ELF-1 (cell line): Measurements from ENCODE around the gene PDLIM3.
A peak's percentile ranks its signal among the peaks of the same experiment; 100 is the strongest.
"Not testable (repeated sequence)": the region's sequence is repeated elsewhere in the genome, so short reads cannot be mapped to it uniquely, and the experiment has no call there.

Experiments
- DNase-seq: peaks from one replicate; pipeline ENCODE4 v3.0.0-alpha.2; 2016; ENCODE audit warnings: low read depth, low spot score

Gene PDLIM3

GRCh38 chr4:185520119-185520518 is 15.2 kb downstream of the PDLIM3 start:
- DNase-seq = no peak

GRCh38 chr4:185518494-185518893 is 16.8 kb downstream of the PDLIM3 start:
- no peak for DNase-seq

- no peak for DNase-seq
Measured at GRCh38 chr4:185518069-185518468, 17.2 kb downstream of the PDLIM3 start.

- DNase-seq = no peak
Measured at GRCh38 chr4:185515248-185515647, 20.1 kb downstream of the PDLIM3 start.

GRCh38 chr4:185514182-185514697 is 21.1 kb downstream of the PDLIM3 start:
- DNase-seq = no peak

- DNase-seq = no peak
Measured at GRCh38 chr4:185513489-185514181, 21.7 kb downstream of the PDLIM3 start.

GRCh38 chr4:185512516-185512915 is 22.8 kb downstream of the PDLIM3 start:
- DNase-seq = no peak

GRCh38 chr4:185511243-185511642 is 24.1 kb downstream of the PDLIM3 start:
- not testable (repeated sequence) for DNase-seq

GRCh38 chr4:185510806-185511205 is 24.5 kb downstream of the PDLIM3 start:
- DNase-seq = no peak

- DNase-seq = no peak
Measured at GRCh38 chr4:185508181-185508580, 27.1 kb downstream of the PDLIM3 start.

GRCh38 chr4:185506422-185506821 is 28.9 kb downstream of the PDLIM3 start:
- no peak for DNase-seq

GRCh38 chr4:185504098-185505047 is 30.9 kb downstream of the PDLIM3 start:
- DNase-seq = peak; percentile 18

GRCh38 chr4:185502386-185502785 is 32.9 kb downstream of the PDLIM3 start:
- DNase-seq = no peak

GRCh38 chr4:185500576-185500975 is 34.7 kb downstream of the PDLIM3 start:
- no peak for DNase-seq

GRCh38 chr4:185500035-185500434 is 35.3 kb downstream of the PDLIM3 start:
- DNase-seq = no peak

- DNase-seq = no peak
Measured at GRCh38 chr4:185488650-185489049, 46.7 kb downstream of the PDLIM3 start.

GRCh38 chr4:185481401-185481800 is 53.9 kb downstream of the PDLIM3 start:
- no peak for DNase-seq

- DNase-seq = no peak
Measured at GRCh38 chr4:185480016-185480732, 55.1 kb downstream of the PDLIM3 start.

- no peak for DNase-seq
Measured at GRCh38 chr4:185479507-185479971, 55.8 kb downstream of the PDLIM3 start.

GRCh38 chr4:185473247-185473646 is 62.1 kb downstream of the PDLIM3 start:
- DNase-seq = no peak

- DNase-seq = no peak
Measured at GRCh38 chr4:185472103-185472542, 63.2 kb downstream of the PDLIM3 start.
